ENCODE measurements around the gene PKP4. TPM values are rescaled to one million over a fixed set of nuclear protein-coding genes. Genes with fewer than 3 reads are reported as not detected.

The PKP4 gene
- total RNA-seq, 2 donors from 2014 or later = 90.5 to 102 TPM

DNA sequence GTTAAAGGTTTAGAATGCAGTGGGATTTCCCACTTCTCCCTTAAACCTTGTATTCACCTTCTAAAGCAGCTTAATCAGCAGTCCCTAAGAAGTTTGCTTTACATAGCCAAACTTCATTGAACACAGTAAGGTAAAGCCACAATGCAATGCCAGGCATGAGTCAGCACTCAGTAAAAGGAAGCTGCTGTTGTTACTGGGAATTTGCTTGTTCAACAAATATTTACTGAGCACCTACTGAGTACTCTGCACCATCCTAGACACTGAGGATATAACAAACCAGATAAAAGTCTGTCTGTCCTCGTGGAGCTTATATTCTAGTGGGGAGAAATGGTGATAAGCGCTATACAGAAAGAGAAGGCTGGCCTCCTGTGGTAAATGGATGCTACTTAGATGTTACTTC is 162.7 kb downstream of the PKP4 start:
- Histone ChIP-seq H3K27me3 (ENCODE audit: control insufficient read depth, insufficient read depth, low read length, poor library complexity, severe bottlenecking) (no peaks in the 10 kb centered on the region), H3K9ac (ENCODE audit: extremely low read depth, low read length, poor library complexity, severe bottlenecking) (peak overlapping the region; percentile 5), H3K36me3 (ENCODE audit: control insufficient read depth, insufficient read depth, low read length) (peaks cover 56% of the 10 kb centered on the region), H3K27ac (ENCODE audit: low read depth, low read length) (no peak overlapping the region), H3K4me3 (ENCODE audit: low read length) (no peak overlapping the region), H3K9me3 (ENCODE audit: control insufficient read depth, low read length) (peaks cover 34% of the 10 kb centered on the region), H3K4me1 (ENCODE audit: control insufficient read depth, insufficient read depth, low read length) (no peaks in the 10 kb centered on the region)
- 67% methylated on average over 1 of the region's 2 CpGs; no CpG with 5 or more reads in 1 of the 2 experiments for WGBS, 2 experiments (ENCODE audit: insufficient coverage in 1 of 2, insufficient read length in 1 of 2)
- H3K4me3 Mint-ChIP-seq = no peak overlapping the region
- no peak for DNase-seq
- H3K27ac Mint-ChIP-seq = peak overlapping the region; percentile 37
- TF ChIP-seq, protein P1, sequence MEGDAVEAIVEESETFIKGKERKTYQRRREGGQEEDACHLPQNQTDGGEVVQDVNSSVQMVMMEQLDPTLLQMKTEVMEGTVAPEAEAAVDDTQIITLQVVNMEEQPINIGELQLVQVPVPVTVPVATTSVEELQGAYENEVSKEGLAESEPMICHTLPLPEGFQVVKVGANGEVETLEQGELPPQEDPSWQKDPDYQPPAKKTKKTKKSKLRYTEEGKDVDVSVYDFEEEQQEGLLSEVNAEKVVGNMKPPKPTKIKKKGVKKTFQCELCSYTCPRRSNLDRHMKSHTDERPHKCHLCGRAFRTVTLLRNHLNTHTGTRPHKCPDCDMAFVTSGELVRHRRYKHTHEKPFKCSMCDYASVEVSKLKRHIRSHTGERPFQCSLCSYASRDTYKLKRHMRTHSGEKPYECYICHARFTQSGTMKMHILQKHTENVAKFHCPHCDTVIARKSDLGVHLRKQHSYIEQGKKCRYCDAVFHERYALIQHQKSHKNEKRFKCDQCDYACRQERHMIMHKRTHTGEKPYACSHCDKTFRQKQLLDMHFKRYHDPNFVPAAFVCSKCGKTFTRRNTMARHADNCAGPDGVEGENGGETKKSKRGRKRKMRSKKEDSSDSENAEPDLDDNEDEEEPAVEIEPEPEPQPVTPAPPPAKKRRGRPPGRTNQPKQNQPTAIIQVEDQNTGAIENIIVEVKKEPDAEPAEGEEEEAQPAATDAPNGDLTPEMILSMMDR (conservative IDR thresholded peaks at IDR 0.05) = no peak
- no peaks in the 10 kb centered on the region for H3K27me3 Mint-ChIP-seq (ENCODE audit: insufficient read depth)
- no peaks in the 10 kb centered on the region for H3K4me1 Mint-ChIP-seq
- H3K36me3 Mint-ChIP-seq (ENCODE audit: low read depth) = peaks cover 41% of the 10 kb centered on the region
- H3K9me3 Mint-ChIP-seq = peaks cover 4% of the 10 kb centered on the region

DNA sequence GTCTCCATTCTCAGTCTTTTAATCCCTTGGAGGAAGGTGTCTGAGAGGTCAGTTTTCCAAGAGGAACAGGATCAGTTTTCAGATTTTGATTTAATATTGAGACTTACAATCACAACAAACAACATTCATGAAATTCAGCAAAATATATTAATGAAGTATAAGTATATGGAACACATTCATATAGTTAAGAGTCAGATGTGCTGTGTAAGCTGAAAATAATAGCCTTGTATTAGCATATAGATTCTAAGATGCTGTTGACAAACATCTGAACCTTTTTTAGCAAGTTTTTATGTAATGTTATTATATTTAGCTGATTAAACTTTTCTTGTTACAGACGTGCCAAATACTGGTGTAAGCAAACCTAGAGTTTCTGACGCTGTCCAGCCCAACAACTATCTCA is 163.9 kb downstream of the PKP4 start:
- H3K4me1 Mint-ChIP-seq = no peaks in the 10 kb centered on the region
- DNase-seq = no peak
- Histone ChIP-seq H3K4me3 (ENCODE audit: low read length) (peak overlapping the region; percentile 3), H3K9me3 (ENCODE audit: control insufficient read depth, low read length) (peaks cover 34% of the 10 kb centered on the region), H3K27ac (ENCODE audit: low read depth, low read length) (no peak overlapping the region), H3K9ac (ENCODE audit: extremely low read depth, low read length, poor library complexity, severe bottlenecking) (no peak overlapping the region), H3K36me3 (ENCODE audit: control insufficient read depth, insufficient read depth, low read length) (peaks cover 65% of the 10 kb centered on the region), H3K4me1 (ENCODE audit: control insufficient read depth, insufficient read depth, low read length) (no peaks in the 10 kb centered on the region), H3K27me3 (ENCODE audit: control insufficient read depth, insufficient read depth, low read length, poor library complexity, severe bottlenecking) (no peaks in the 10 kb centered on the region)
- no peak overlapping the region for H3K27ac Mint-ChIP-seq
- TF ChIP-seq, protein P1 (conservative IDR thresholded peaks at IDR 0.05) = no peak
- peaks cover 4% of the 10 kb centered on the region for H3K9me3 Mint-ChIP-seq
- no peak overlapping the region for H3K4me3 Mint-ChIP-seq
- peaks cover 49% of the 10 kb centered on the region for H3K36me3 Mint-ChIP-seq (ENCODE audit: low read depth)
- 90% methylated on average over 2 of the region's 2 CpGs; no CpG with 5 or more reads in 1 of the 2 experiments for WGBS, 2 experiments (ENCODE audit: insufficient coverage in 1 of 2, insufficient read length in 1 of 2)
- H3K27me3 Mint-ChIP-seq (ENCODE audit: insufficient read depth) = no peaks in the 10 kb centered on the region

DNA sequence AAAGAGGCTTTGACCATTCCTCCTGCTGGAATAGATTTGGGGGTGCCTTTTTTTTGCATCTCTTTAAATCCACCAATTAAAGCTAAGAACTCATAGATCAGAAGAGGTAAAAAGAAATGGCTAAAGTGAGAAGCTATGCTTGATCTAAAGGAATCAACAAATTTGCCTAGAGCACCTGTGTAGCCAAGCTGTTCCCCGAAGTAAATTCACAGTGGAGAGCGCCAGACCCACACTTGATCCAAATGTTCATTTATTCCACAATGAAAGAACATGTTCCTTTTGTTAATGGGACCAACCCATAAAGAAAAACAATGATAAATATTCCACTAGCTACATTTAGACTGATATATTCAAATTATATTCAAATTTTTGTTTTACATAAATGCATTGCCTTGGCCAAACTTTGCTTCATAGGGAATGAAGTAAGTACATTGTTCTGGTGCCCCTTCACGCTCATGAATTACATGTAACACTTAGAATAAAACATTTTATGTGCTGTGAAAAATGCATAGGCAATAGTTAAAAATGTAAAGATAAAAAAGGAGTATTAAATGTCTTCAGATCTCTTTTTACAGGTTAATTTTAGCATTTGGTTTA is 167.4 kb downstream of the PKP4 start:
- TF ChIP-seq, protein P1 (conservative IDR thresholded peaks at IDR 0.05) = no peak
- H3K27ac ChIP-seq (ENCODE audit: low read depth, low read length) = no peak overlapping the region
- Mint-ChIP-seq H3K9me3 (no peaks in the 10 kb centered on the region), H3K27me3 (ENCODE audit: insufficient read depth) (no peaks in the 10 kb centered on the region), H3K4me1 (no peaks in the 10 kb centered on the region), H3K27ac (no peak overlapping the region), H3K36me3 (ENCODE audit: low read depth) (peaks cover 43% of the 10 kb centered on the region), H3K4me3 (no peak overlapping the region)
- WGBS, 2 experiments (ENCODE audit: insufficient coverage in 1 of 2, insufficient read length in 1 of 2) = 96 to 100% methylated on average over 2 to 3 of the region's 3 CpGs
- no peak for DNase-seq
- no peak overlapping the region for H3K4me3 ChIP-seq (ENCODE audit: low read length)
- H3K9me3 ChIP-seq (ENCODE audit: control insufficient read depth, low read length) = peaks cover 20% of the 10 kb centered on the region
- no peaks in the 10 kb centered on the region for H3K4me1 ChIP-seq (ENCODE audit: control insufficient read depth, insufficient read depth, low read length)
- H3K27me3 ChIP-seq (ENCODE audit: control insufficient read depth, insufficient read depth, low read length, poor library complexity, severe bottlenecking) = no peaks in the 10 kb centered on the region
- H3K9ac ChIP-seq (ENCODE audit: extremely low read depth, low read length, poor library complexity, severe bottlenecking) = no peak overlapping the region
- H3K36me3 ChIP-seq (ENCODE audit: control insufficient read depth, insufficient read depth, low read length) = peaks cover 58% of the 10 kb centered on the region

All from endodermal cell (in vitro differentiated cells).